HG02623 (cell line): ENCODE measurements around the gene DDX25.
A peak's percentile ranks its signal among the peaks of the same experiment; 100 is the strongest.
"Not testable (repeated sequence)": the region's sequence is repeated elsewhere in the genome, so short reads cannot be mapped to it uniquely, and the experiment has no call there.

Source experiments
- ATAC-seq: cut with Tn5 transposase; IDR thresholded peaks from one replicate; pipeline ENCODE4 v1.9.1; 2021; ENCODE audit warnings: moderate library complexity; ENCODE audit not compliant: unreplicated experiment

The DDX25 gene

GRCh38 chr11:125902927-125903710, 1.2 kb upstream of the DDX25 start, which contains the start of gene PUS3:
Gene PUS3 (minus strand): TSS chr11:125903206. CDS start chr11:125896284, 6,922 bp downstream.
- peak; percentile 98 for ATAC-seq

- ATAC-seq: no peak
Measured at GRCh38 chr11:125904678-125905077, 370 bp downstream of the DDX25 start.

- no peak for ATAC-seq
Measured at GRCh38 chr11:125910226-125910849, 6.0 kb downstream of the DDX25 start.

DNA sequence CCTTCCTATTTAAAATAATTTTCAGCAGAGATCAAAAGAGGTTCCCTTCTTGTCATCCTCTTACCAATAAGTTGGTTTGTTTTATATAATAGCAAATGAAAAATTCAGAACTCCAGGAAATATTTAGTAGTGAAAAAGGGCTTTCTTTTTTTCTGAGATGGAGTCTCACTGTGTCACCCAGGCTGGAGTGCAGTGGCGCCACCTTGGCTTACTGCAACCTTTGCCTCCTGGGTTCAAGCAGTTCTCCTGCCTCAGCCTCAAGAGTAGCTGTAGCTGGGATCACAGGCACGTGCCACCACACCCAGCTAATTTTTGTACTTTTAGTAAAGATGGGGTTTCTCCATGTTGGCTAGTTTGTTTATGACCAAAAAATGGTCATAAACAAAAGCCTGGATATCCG, 10.3 kb downstream of the DDX25 start:
- not testable (repeated sequence) for ATAC-seq

DNA sequence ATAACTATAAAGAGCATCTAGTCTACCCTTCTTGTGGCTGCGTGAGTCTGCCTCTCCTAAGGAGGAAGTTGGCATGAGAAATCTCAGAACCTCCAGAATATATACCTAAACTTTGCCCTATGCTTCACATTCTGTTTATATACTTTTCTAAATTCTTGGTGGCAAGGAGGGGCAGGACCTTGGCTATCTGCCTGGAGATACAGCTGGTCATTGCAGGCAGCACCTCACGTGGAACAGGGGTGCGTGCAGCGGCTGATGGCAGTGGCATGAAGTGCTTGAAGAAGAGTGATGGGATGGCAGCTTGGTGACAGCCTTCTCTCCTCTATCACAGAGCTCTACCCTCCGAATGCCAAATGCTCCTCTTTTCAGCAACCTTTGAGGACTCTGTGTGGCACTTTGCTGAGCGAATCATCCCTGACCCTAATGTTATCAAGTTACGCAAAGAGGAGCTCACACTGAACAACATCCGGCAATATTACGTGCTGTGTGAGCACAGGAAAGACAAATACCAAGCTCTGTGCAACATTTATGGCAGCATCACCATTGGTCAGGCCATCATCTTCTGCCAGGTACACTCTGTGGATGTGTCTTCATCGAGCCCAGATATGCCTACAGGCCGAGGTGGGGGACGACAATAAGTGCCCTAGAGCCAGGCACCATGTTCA, 12.5 kb downstream of the DDX25 start:
- no peak for ATAC-seq

DNA sequence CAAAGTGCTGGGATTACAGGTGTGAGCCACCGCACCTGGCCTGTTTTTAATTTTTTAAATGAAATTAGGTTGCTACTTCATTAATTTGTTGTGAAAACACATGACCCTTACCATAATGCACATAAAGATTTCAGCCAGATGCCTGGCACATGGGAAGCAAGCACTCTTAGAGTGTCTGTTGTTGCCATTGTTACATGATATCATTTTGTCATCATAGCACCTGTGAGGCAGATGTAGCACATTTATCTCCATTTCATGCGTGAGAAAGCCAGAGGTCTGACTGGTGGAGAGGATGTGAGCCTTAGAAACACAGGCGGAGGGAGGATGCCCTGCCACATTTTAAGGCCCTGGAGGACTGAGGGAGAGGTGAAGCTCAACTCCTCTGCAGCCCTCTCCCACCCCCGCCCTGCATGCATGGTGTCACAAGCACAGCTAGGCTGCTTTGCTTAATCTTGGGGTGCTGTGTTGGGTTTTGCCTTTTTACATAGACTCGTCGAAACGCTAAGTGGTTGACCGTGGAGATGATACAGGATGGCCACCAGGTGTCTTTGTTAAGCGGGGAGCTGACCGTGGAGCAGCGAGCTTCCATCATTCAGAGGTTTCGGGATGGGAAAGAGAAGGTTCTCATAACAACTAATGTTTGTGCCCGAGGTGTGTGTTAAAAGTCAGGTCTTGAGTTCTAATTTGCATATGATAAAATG, 14.0 kb downstream of the DDX25 start:
- ATAC-seq: no peak

DNA sequence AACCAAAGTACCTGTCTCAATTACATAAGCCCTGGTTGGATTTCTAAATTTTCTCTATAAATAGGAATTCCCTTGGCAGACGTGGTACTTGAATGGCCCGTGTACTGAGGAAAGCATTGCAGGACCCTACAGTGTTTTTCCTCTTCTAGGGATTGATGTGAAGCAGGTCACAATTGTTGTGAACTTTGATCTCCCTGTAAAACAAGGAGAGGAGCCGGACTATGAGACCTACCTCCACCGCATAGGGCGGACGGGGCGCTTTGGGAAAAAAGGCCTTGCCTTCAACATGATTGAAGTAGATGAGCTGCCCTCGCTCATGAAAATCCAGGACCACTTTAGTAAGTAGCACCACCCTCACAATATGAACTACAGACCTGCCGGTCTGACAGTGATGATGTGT, 16.7 kb downstream of the DDX25 start:
- no peak for ATAC-seq

DNA sequence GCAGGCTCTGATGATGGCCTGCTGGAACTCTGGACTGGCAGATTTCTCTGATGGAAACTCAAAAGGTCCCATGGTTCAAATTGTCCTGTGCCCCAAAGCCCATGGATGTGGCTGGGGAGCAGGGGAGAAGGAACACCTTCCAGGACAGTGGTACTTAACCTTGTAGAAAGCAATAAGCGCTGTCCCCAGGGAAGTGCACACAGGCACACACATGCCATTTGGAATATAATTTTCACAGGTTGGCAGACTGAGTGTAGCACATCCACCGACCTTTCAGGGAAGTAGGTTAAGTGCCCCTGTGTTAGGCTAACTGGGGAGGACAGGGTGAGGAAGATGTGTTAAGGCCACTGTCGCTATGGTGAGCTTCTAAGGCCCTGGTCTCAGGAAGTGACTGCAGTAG, 17.8 kb downstream of the DDX25 start:
- no peak for ATAC-seq

- peak; percentile 55 for ATAC-seq
Measured at GRCh38 chr11:125923012-125923579, 18.8 kb downstream of the DDX25 start.

- ATAC-seq: no peak
Measured at GRCh38 chr11:125923633-125924032, 19.3 kb downstream of the DDX25 start.

DNA sequence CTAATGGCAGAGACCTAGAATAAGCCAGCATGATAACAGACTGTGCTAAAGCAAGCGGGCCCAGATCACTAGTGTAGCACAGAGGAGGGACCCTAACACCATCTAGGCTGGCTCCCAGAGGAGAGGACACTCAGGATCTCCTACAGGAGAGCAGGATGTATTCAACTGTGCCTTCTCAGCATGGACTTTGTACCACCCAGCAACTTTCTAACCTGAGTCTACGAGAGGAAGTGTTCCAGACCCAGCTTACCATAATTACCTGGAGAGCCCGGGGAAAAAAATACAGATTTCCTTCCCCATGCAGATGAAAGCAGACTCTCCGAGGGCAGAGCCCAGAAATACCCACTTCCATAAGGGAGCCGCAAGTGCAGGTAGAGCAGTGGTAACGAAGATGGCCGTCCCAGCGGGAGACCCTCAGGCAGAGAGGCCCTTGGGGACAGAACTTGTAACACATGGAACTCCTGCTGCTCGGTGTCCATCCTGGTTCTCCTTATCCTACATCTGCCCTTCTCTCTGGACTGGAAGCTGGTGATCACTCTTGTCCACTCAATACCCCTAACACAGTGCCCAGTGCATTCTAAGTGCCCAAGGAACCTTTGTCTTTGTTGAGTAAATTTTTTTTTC, 20.2 kb downstream of the DDX25 start:
- no peak for ATAC-seq

GRCh38 chr11:125925247-125925740, 21.0 kb downstream of the DDX25 start:
- ATAC-seq: no peak

DNA sequence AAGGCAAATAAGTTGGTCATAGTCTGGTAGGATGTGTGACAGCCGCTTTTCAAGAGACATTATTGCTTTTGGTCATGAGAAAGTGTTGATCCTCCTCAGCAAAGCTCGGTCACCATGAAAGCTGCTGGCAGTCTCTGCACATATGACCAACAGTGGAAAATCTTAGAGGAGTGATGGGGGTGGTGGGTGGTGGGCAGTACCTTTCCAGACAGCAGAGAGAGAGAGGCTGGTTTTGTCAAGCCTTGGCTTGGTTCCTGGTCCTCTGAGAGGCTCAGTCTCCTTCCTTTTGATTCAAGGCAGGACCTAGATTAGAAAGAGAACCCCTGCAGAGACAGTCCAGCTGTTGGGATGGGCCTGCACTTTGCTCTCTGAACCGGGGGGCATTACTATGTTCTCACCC, 21.5 kb downstream of the DDX25 start:
- no peak for ATAC-seq

DNA sequence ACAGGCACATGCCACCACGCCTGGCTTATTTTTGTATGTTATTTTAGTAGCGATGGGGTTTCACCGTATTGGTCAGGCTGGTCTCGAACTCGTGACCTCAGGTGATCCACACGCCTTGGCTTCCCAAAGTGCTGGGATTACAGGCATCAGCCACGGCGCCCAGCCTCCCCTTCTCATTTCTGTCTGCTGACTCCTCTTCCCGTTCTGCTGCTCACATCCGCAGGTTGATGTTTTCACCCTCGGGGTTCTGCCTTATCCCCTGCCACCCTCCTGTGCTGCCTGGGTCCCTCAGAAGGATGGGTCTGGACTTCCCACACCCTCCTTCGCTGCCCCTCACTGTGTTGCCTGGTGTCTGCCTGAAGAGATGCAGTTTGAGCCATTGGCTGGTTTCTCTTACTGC, 22.4 kb downstream of the DDX25 start:
- no peak for ATAC-seq

GRCh38 chr11:125929445-125930075, 25.3 kb downstream of the DDX25 start:
- no peak for ATAC-seq

GRCh38 chr11:125930076-125930450, 25.8 kb downstream of the DDX25 start:
- no peak for ATAC-seq

DNA sequence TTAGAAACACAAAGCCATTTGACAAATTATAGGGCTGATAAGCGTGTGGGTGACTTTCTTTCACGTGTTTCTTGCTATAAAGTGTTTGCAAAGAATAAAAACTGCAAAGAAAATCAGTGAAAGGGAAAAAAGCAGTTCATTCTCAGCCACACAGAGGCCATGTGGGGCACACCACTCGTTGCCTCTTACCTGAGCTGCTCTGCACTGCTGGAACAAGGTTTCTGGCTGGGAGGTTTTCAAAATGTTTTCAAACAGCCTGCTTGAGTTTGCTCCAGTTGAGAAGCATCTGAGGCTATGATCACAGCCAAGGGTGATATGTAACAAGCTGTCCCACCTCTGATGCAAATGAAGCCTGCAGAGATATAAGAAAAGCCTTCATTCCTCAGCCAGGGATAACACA, 26.8 kb downstream of the DDX25 start:
- ATAC-seq: no peak

- ATAC-seq: no peak
Measured at GRCh38 chr11:125931668-125932067, 27.4 kb downstream of the DDX25 start.

- no peak for ATAC-seq
Measured at GRCh38 chr11:125932301-125932700, 28.0 kb downstream of the DDX25 start.
